WERI-Rb-1 (cell line): ENCODE measurements around the gene IGLL5.

Source experiments
- DNase-seq: peaks from one replicate; pipeline ENCODE4 v3.0.0-alpha.2; 2020
- H3K27ac ChIP-seq: fragments of 250-450 bp; sonication (Bioruptor Pico); 2 replicates; pipeline ENCODE4 v1.5.1; 2020; ENCODE audit warnings: mild to moderate bottlenecking, moderate library complexity
- H3K27me3 ChIP-seq: fragments of 250-450 bp; sonication (Bioruptor Pico); 2 replicates; pipeline ENCODE4 v1.5.1; 2021; ENCODE audit warnings: mild to moderate bottlenecking, low read depth, moderate library complexity; ENCODE audit not compliant: insufficient read depth, severe bottlenecking
- H3K36me3 ChIP-seq: fragments of 250-450 bp; sonication (Bioruptor Pico); 2 replicates; pipeline ENCODE4 v1.5.1; 2020; ENCODE audit warnings: mild to moderate bottlenecking, moderate library complexity
- H3K4me3 ChIP-seq: 2 replicates; pipeline ENCODE4 v1.5.1; 2011; ENCODE audit warnings: low read depth, mild to moderate bottlenecking, control low read depth, low read length
- H3K9me3 ChIP-seq: fragments of 250-450 bp; sonication (Bioruptor Pico); 2 replicates; pipeline ENCODE4 v1.5.1; 2021; ENCODE audit warnings: mild to moderate bottlenecking, moderate library complexity; ENCODE audit not compliant: severe bottlenecking
- CTCF ChIP-seq: IDR thresholded peaks from 2 replicates; pipeline ENCODE4 v1.5.1; 2011; ENCODE audit warnings: low read depth, mild to moderate bottlenecking, control low read depth, inconsistent platforms, low read length

Gene IGLL5

DNA sequence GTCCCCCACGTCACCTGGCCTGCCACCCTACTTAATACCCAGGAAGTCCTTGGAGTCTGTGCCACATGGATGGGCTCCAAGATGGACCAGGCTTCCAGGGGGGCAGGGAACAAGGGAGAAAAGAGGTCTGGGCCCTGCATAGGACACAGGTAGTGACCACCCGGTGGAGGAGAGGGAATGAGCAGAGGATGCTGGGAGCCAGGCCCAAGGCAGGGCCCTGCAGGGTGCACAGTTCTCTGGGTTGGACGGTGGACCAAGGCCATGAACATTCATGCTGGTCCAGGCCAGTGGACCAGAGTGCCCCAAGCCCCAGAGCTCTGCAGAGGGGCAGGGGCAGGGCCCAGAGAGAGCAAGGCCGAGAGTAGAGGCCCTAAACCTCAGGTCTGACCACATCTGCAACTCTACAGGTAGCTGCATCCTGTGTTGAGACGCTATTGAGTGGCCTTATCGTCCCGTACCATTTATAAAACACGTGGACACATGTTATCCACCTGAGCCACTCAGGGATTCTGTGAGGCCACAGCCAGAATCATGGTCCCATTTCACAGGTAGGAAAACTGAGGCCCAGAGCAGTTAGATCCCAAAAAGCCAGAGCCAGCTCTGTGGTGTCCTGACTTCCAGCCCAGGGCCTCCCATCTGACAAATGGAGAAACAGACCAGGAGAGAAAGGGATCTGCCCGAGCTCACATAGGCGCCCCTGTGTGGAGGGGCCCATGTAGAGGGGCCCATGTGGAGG lies 46.4 kb downstream of the IGLL5 start:
- Histone ChIP-seq H3K4me3 (no peak overlapping the region), H3K27ac (no peak overlapping the region), H3K9me3 (no peaks in the 10 kb centered on the region), H3K36me3 (no peaks in the 10 kb centered on the region), H3K27me3 (no peaks in the 10 kb centered on the region)
- no peak for TF ChIP-seq CTCF
- DNase-seq = no peak

DNA sequence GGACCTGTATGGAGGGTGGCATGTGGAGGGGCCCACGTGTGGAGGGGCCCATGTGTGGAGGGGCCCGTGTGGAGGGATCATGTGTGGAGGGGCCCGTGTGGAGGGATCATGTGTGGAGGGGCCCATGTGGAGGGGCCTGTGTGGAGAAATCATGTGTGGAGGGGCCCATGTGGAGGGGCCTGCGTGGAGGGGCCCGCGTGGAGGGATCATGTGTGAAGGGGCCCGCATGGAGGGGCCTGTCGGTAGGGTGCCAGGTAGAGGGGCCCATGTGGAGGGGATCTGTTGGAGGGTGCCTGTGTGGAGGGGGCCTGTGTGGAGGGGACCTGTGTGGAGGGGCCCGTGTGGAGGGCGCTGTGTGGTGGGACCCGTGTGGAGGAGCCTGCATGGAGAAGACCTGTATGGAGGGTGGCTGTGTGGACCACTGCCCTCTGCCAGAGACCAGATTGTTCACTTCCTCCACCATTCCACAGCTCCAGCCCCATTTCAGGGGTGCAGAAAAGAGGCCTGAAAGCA lies 47.0 kb downstream of the IGLL5 start:
- Histone ChIP-seq H3K9me3 (no peaks in the 10 kb centered on the region), H3K36me3 (no peaks in the 10 kb centered on the region), H3K4me3 (no peak overlapping the region), H3K27me3 (no peaks in the 10 kb centered on the region), H3K27ac (no peak overlapping the region)
- no peak for TF ChIP-seq CTCF
- DNase-seq = no peak

- Histone ChIP-seq H3K4me3 (no peak overlapping the region), H3K9me3 (no peaks in the 10 kb centered on the region), H3K36me3 (no peaks in the 10 kb centered on the region), H3K27me3 (no peaks in the 10 kb centered on the region), H3K27ac (no peak overlapping the region)
- no peak for DNase-seq
- no peak for TF ChIP-seq CTCF
Observed at GRCh38 chr22:22935056-22935545, 47.5 kb downstream of the IGLL5 start.

- no peaks in the 10 kb centered on the region for H3K9me3 ChIP-seq
- H3K27me3 ChIP-seq = no peaks in the 10 kb centered on the region
- H3K4me3 ChIP-seq = no peak overlapping the region
- TF ChIP-seq CTCF = no peak
- no peak overlapping the region for H3K27ac ChIP-seq
- H3K36me3 ChIP-seq = no peaks in the 10 kb centered on the region
- DNase-seq = no peak
Observed at GRCh38 chr22:22935546-22936157, 48.0 kb downstream of the IGLL5 start.

GRCh38 chr22:22936180-22936914 lies 48.7 kb downstream of the IGLL5 start:
- no peak for DNase-seq
- Histone ChIP-seq H3K27ac (no peak overlapping the region), H3K9me3 (no peaks in the 10 kb centered on the region), H3K36me3 (no peaks in the 10 kb centered on the region), H3K4me3 (no peak overlapping the region), H3K27me3 (no peaks in the 10 kb centered on the region)
- no peak for TF ChIP-seq CTCF
